LNCAP (cell line): ENCODE measurements around the gene GPR75.

ENCODE experiments used
- TF ChIP-seq, protein P1 (sequence below): fragments of 450-650 bp; IDR thresholded peaks from 2 replicates; pipeline ENCODE4 v1.5.1; 2017; ENCODE audit warnings: mild to moderate bottlenecking

GPR75 gene

DNA sequence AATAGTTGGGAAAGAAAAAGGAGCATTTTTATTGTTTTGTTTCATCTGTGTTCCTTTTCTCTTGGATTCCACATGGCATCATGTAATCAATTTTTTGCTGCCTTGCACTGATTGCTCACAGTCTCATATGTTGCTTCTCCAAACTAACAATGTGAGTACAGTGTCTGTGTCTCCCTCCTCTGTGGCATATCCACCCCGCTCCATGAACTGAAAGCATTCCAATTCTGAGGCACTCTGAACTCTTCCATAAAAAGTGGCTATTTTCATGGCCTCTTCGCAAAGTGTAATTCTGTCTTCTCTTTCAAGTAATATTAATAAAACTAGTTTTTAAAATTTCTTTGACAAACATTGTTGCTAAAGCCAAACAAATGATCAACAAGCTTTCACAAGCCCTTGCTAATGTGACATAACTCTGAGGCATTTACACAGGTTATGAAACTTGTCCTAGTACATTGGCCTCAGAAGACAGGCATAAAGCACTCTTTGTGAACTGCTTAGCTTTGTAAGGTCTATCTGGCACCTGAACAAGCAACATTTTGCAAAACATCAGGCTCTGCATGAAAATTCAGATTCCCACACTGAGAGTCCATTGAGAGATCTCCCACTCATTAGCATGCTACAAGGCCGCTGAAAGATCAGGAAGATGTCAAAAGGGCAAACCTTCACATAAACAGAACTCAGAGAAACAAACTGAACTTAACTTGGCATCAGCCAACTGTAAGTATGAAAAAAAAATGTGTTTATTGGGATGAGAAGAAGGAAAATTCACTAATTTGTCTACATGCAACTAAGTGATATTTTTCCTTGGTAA is 33.0 kb downstream of the GPR75 start:
- TF ChIP-seq, protein P1, sequence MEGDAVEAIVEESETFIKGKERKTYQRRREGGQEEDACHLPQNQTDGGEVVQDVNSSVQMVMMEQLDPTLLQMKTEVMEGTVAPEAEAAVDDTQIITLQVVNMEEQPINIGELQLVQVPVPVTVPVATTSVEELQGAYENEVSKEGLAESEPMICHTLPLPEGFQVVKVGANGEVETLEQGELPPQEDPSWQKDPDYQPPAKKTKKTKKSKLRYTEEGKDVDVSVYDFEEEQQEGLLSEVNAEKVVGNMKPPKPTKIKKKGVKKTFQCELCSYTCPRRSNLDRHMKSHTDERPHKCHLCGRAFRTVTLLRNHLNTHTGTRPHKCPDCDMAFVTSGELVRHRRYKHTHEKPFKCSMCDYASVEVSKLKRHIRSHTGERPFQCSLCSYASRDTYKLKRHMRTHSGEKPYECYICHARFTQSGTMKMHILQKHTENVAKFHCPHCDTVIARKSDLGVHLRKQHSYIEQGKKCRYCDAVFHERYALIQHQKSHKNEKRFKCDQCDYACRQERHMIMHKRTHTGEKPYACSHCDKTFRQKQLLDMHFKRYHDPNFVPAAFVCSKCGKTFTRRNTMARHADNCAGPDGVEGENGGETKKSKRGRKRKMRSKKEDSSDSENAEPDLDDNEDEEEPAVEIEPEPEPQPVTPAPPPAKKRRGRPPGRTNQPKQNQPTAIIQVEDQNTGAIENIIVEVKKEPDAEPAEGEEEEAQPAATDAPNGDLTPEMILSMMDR = no peak

DNA sequence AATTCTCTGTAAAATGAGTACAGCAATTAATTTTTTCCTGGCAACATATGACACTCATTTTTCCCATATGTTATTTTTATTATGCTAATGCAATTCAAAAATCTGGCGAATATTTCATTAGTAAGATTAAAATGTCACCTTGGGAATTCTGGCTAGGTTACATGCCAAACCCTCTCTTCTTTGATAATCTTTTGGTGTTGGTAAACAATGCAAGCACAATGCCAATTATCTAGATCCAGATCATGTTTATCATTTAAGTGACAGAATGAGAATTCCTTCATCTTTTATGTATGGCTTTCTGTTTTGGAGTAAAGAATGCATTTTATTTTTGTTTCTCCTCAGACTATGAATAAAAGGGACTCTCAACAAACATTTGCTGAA is 33.7 kb downstream of the GPR75 start:
- TF ChIP-seq, protein P1 = no peak

DNA sequence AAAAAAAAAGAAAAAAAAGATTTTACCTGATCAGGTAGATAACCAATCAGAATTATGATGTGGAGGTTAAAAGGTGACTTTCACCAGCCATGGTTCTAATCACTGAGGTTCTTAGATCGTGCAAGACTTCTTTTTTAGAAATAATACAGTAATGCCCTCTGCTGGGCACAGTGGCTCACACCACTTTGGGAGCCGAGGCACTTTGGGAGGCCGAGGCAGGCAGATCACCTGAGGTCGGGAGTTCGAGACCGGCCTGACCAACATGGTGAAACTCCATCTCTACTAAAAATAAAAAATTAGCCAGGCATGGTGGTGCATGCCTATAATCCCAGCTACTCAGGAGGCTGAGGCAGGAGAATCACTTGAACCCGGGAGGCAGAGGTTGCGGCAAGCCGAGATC is 36.1 kb downstream of the GPR75 start:
- TF ChIP-seq, protein P1 = peak; percentile 25; the same call in 1 of the 2 replicates

DNA sequence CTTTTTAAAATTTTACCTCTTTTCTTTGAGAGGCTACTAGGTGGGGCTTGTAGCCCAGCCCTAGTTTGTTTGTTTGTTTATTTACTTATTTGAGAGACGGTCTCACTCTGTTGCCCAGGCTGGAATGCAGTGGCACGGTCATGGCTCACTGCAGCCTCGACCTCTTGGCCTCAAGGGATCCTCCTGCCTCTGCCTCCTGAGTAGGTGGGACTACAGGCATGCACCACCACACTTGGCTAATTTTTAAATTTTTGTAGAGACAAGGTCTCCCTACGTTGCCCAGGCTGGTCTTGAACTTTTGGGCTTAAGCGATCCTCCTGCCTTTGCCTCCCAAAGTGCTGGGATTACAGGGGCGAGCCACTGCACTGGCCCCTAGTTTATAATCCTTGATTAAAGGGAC is 38.0 kb downstream of the GPR75 start:
- TF ChIP-seq, protein P1 = no peak

DNA sequence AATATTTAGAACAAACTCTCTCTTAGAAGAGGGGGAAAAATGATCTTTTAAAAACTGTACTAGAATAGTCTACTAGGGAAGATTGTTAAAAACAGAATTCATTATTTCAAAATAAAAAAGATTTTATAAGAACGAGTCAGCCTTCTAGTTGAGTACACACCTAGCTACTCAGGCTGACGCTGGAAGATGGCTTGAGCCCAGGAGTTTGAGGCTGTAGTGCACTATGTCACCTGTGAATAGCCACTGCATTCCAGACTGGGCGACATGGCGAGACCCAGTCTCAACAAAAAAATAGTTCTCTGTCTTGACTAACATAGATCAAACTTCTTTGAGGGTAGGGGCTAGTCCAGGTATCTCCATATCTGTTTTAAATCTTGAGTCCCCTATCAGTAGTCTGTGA is 39.1 kb downstream of the GPR75 start:
- TF ChIP-seq, protein P1 = no peak

DNA sequence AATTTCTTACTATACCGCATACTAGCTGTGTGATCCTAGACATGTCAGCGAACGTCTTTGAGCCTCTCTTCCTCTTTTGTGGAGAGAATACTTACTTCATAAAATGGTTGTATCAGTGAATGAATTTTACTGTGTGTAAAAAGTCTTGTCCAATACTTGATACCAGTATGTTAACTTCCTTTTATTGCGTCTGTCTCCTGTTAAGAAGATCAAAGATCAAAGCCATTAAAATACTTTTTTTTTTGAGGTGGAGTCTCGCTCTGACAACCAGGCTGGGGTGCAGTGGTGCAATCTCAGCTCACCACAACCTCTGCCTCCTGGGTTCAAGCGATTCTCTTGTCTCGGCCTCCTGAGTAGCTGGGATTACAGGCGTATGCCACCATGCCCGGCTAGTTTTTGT is 39.7 kb downstream of the GPR75 start:
- TF ChIP-seq, protein P1 = no peak

DNA sequence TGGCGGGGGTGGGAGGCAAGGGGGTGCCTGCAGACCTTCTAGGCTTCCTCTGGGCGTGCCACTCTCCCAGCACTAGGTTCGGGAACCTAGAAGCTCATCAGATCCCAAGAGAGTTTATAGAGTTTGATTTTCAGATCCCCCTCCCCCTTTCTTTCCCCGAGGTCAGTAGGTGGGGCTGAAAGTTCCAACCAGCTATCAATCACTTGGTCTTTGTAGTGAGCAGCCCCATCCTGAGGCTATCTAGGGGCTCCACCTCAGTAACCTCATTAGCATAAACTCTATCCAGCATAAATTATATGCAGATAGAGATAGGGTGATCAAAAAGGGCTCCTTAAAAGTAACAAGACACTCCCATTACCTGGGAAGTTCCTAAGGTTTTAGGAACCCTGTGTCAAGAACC is 40.1 kb downstream of the GPR75 start:
- TF ChIP-seq, protein P1 = no peak
